ENCODE results near the gene DYDC2.

Gene DYDC2

DNA sequence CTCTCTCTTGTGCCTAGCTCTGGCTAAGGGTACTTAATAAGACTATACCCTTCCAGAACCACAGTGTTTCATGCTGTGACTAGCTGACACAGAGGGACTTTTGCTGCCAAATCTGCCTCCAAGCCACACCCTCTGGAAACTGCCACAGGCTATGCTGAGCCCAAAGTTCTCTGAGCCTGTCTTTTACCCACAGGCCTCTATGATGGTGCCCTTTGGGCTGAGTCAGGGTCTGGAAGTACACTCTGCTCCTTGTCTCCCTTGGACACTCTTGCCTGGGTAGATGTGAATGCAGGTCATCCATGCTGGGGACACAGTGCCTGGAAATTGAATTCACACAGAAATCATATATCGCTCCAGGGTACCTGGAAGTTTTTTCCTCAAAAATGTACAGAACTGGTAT, 22.6 kb upstream of the DYDC2 start:
- DNase-seq, result no peak
- H3K27me3 ChIP-seq (ENCODE audit: insufficient read depth, low read length, poor library complexity), result peaks cover 17% of the 10 kb centered on the region
- no peaks in the 10 kb centered on the region for H3K9me3 ChIP-seq (ENCODE audit: insufficient read depth, low read length, severe bottlenecking)
- no peak overlapping the region for H3K4me3 ChIP-seq (ENCODE audit: low read depth in 1 of 2, low read length in 2 of 2)
- no peaks in the 10 kb centered on the region for H3K79me2 ChIP-seq (ENCODE audit: insufficient read depth, low read length)
- H3K4me2 ChIP-seq (ENCODE audit: insufficient read depth, low read length), result no peak overlapping the region
- H3K9ac ChIP-seq (ENCODE audit: low read depth, low read length), result no peak overlapping the region
- no peak for ATAC-seq (ENCODE audit: insufficient read depth, low read depth)
- no peak overlapping the region for H2AFZ ChIP-seq (ENCODE audit: low read depth, low read length)
- no peaks in the 10 kb centered on the region for H4K20me1 ChIP-seq (ENCODE audit: insufficient read depth, low read length)
- TF ChIP-seq, protein P1, sequence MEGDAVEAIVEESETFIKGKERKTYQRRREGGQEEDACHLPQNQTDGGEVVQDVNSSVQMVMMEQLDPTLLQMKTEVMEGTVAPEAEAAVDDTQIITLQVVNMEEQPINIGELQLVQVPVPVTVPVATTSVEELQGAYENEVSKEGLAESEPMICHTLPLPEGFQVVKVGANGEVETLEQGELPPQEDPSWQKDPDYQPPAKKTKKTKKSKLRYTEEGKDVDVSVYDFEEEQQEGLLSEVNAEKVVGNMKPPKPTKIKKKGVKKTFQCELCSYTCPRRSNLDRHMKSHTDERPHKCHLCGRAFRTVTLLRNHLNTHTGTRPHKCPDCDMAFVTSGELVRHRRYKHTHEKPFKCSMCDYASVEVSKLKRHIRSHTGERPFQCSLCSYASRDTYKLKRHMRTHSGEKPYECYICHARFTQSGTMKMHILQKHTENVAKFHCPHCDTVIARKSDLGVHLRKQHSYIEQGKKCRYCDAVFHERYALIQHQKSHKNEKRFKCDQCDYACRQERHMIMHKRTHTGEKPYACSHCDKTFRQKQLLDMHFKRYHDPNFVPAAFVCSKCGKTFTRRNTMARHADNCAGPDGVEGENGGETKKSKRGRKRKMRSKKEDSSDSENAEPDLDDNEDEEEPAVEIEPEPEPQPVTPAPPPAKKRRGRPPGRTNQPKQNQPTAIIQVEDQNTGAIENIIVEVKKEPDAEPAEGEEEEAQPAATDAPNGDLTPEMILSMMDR (IDR thresholded peaks at IDR 0.05; ENCODE audit: borderline replicate concordance, extremely low read depth, low read length, poor library complexity, severe bottlenecking), result no peak
- TF ChIP-seq EZH2 (IDR thresholded peaks at IDR 0.05; ENCODE audit: borderline replicate concordance, low read depth, low read length, severe bottlenecking), result no peak
- no peak overlapping the region for H3K27ac ChIP-seq (ENCODE audit: low read length)
- H3K4me1 ChIP-seq (ENCODE audit: insufficient read depth, low read length), result no peaks in the 10 kb centered on the region
- no peaks in the 10 kb centered on the region for H3K36me3 ChIP-seq (ENCODE audit: insufficient read depth, low read length)

DNA sequence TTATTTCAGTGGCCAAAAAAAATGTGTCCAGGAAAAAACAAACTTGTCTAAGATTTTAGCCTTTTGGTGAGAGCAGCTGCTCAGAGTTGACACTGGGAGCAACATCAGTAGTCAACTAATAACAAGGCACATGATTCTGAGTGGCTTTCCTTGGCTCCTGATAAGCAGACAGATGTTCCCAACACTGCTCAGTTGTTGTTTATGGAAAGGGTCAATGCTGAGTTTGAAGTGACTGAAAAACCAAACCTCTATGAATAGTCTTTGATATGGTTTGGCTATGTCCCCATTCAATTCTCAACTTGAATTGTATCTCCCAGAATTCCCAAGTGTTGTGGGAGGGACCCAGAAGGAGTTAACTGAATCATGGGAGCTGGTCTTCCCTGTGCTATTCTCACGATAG, 12.3 kb upstream of the DYDC2 start:
- H3K9ac ChIP-seq (ENCODE audit: low read depth, low read length), result no peak overlapping the region
- no peak for DNase-seq
- H3K9me3 ChIP-seq (ENCODE audit: insufficient read depth, low read length, severe bottlenecking), result no peaks in the 10 kb centered on the region
- no peaks in the 10 kb centered on the region for H3K4me1 ChIP-seq (ENCODE audit: insufficient read depth, low read length)
- H3K4me2 ChIP-seq (ENCODE audit: insufficient read depth, low read length), result no peak overlapping the region
- no peaks in the 10 kb centered on the region for H4K20me1 ChIP-seq (ENCODE audit: insufficient read depth, low read length)
- no peak overlapping the region for H3K27ac ChIP-seq (ENCODE audit: low read length)
- no peak for TF ChIP-seq EZH2 (IDR thresholded peaks at IDR 0.05; ENCODE audit: borderline replicate concordance, low read depth, low read length, severe bottlenecking)
- TF ChIP-seq, protein P1 (IDR thresholded peaks at IDR 0.05; ENCODE audit: borderline replicate concordance, extremely low read depth, low read length, poor library complexity, severe bottlenecking), result no peak
- no peaks in the 10 kb centered on the region for H3K36me3 ChIP-seq (ENCODE audit: insufficient read depth, low read length)
- no peak overlapping the region for H2AFZ ChIP-seq (ENCODE audit: low read depth, low read length)
- ATAC-seq (ENCODE audit: insufficient read depth, low read depth), result no peak
- H3K27me3 ChIP-seq (ENCODE audit: insufficient read depth, low read length, poor library complexity), result no peaks in the 10 kb centered on the region
- no peak overlapping the region for H3K4me3 ChIP-seq (ENCODE audit: low read depth in 1 of 2, low read length in 2 of 2)
- no peaks in the 10 kb centered on the region for H3K79me2 ChIP-seq (ENCODE audit: insufficient read depth, low read length)

DNA sequence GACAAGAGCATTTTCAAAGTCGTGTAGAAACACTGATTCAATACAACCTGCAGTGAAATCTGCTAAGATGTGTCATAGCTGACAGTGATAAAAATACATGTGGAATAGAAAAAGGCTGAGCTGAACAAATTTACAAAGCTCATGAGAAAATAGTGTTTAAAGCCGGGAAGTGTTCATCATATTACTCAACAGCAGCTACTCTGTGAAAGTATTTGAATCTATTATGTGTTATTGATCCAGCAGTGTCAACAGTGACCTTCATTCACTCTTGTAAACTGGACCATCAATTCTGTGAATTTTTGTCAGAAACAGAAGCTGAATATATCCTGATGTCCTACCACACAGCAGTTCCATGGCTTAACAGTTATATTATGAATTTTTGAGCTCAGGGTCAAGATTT, 11.7 kb upstream of the DYDC2 start:
- Histone ChIP-seq H3K9ac (ENCODE audit: low read depth, low read length) (no peak overlapping the region), H3K4me2 (ENCODE audit: insufficient read depth, low read length) (no peak overlapping the region)

More for the DNA sequence above, 11.7 kb upstream of the DYDC2 start:
- Histone ChIP-seq H4K20me1 (ENCODE audit: insufficient read depth, low read length) (no peaks in the 10 kb centered on the region), H3K79me2 (ENCODE audit: insufficient read depth, low read length) (no peaks in the 10 kb centered on the region), H2AFZ (ENCODE audit: low read depth, low read length) (no peak overlapping the region), H3K27me3 (ENCODE audit: insufficient read depth, low read length, poor library complexity) (no peaks in the 10 kb centered on the region), H3K9me3 (ENCODE audit: insufficient read depth, low read length, severe bottlenecking) (no peaks in the 10 kb centered on the region), H3K4me1 (ENCODE audit: insufficient read depth, low read length) (no peaks in the 10 kb centered on the region), H3K4me3 (ENCODE audit: low read depth in 1 of 2, low read length in 2 of 2) (no peak overlapping the region), H3K27ac (ENCODE audit: low read length) (no peak overlapping the region), H3K36me3 (ENCODE audit: insufficient read depth, low read length) (no peaks in the 10 kb centered on the region)
- no peak for TF ChIP-seq EZH2 (IDR thresholded peaks at IDR 0.05; ENCODE audit: borderline replicate concordance, low read depth, low read length, severe bottlenecking)
- TF ChIP-seq, protein P1 (IDR thresholded peaks at IDR 0.05; ENCODE audit: borderline replicate concordance, extremely low read depth, low read length, poor library complexity, severe bottlenecking), result no peak
- no peak for DNase-seq
- ATAC-seq (ENCODE audit: insufficient read depth, low read depth), result no peak
